Astrocyte of the spinal cord (primary cell): ENCODE data around the gene GLUL.
"Not testable (repeated sequence)": the region's sequence is repeated elsewhere in the genome, so short reads cannot be mapped to it uniquely, and the experiment has no call there.

ENCODE experiments used
- DNase-seq: peaks from one replicate; pipeline ENCODE4 v3.0.0; 2011; ENCODE audit warnings: low read depth, low spot score
- H3K4me3 ChIP-seq: 2 replicates; pipeline ENCODE4 v1.5.1; 2011; ENCODE audit warnings: low read depth, mild to moderate bottlenecking, low read length, moderate library complexity
- CTCF ChIP-seq: IDR thresholded peaks from 2 replicates; pipeline ENCODE4 v1.5.1; 2012; ENCODE audit warnings: low read depth, mild to moderate bottlenecking, low read length, inconsistent platforms
- in situ Hi-C: cut with HindIII; loops from 2 replicates; pipeline ENCODE4 v1.10.0; 2017; ENCODE audit warnings: low sequenced_read_pairs

GLUL gene

GRCh38 chr1:182340233-182341058 is 51.1 kb downstream of the GLUL start:
- H3K4me3 ChIP-seq: no peak overlapping the region
- in situ Hi-C loops: no loop called here
- DNase-seq: no peak
- TF ChIP-seq CTCF: no peak

GRCh38 chr1:182339684-182340083 is 51.9 kb downstream of the GLUL start:
- no peak overlapping the region for H3K4me3 ChIP-seq
- DNase-seq: no peak
- TF ChIP-seq CTCF: no peak
- in situ Hi-C loops: no loop called here

DNA sequence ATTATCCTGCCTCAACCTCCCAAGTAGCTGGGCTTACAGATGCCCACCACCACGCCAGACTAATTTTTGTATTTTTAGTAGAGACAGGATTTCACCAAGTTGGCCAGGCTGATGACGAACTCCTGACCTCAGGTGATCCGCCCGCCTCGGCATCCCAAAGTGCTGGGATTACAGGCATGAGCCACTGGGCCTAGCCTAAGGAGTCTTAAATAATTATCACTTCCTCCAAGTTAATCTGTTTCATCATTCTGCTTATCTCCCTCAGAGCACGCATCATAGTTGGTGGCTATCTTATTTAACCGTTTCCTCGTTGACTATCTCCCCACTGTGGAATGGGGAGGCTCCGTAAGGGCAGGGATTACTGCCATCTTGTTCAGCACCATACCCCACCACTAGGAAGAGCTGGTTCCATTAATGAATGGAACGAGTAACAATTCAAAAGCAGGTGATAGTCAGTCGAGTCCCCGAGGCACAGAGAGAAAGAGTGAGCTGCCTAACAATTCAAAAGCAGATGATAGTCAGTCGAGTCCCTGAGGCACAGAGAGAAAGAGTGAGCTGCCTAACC is 52.7 kb downstream of the GLUL start:
- in situ Hi-C loops: no loop called here
- H3K4me3 ChIP-seq: no peak overlapping the region
- no peak for DNase-seq
- TF ChIP-seq CTCF: no peak

- no peak for DNase-seq
- no peak for TF ChIP-seq CTCF
- no peak overlapping the region for H3K4me3 ChIP-seq
- in situ Hi-C loops: no loop called here
Measured at GRCh38 chr1:182337736-182338571, 53.6 kb downstream of the GLUL start.

GRCh38 chr1:182335771-182336566 is 55.6 kb downstream of the GLUL start:
- in situ Hi-C loops: no loop called here

GRCh38 chr1:182333071-182333571 is 58.5 kb downstream of the GLUL start:
- in situ Hi-C loops, DNase-seq, H3K4me3 ChIP-seq: not testable (repeated sequence)

More at GRCh38 chr1:182335771-182336566, 55.6 kb downstream of the GLUL start:
- no peak for TF ChIP-seq CTCF
- no peak overlapping the region for H3K4me3 ChIP-seq
- DNase-seq: no peak
